ENCODE measurements around the gene MACROD2. TPM values are rescaled to one million over a fixed set of nuclear protein-coding genes. Genes with fewer than 3 reads are reported as not detected.

The MACROD2 gene
- polyA plus RNA-seq, 1 donor from 2014 or later = 23.2 TPM

GRCh38 chr20:15422966-15423365, 1427.7 kb downstream of the MACROD2 start:
- H3K9ac ChIP-seq (ENCODE audit: low read length) = no peak overlapping the region

GRCh38 chr20:15439551-15439950, 1444.2 kb downstream of the MACROD2 start:
- Histone ChIP-seq H3K4me3 (ENCODE audit: low read length) (no peak overlapping the region), H3K4me2 (ENCODE audit: low read length) (no peak overlapping the region)
- TF ChIP-seq SMC3 (conservative IDR thresholded peaks at IDR 0.05; ENCODE audit: poor library complexity) (no peak), REST (IDR thresholded peaks at IDR 0.05; ENCODE audit: borderline replicate concordance) (no peak), POLR2AphosphoS5 (IDR thresholded peaks at IDR 0.05) (no peak), EP300 (conservative IDR thresholded peaks at IDR 0.05; ENCODE audit: poor library complexity, severe bottlenecking) (no peak), EZH2 (IDR thresholded peaks at IDR 0.05; ENCODE audit: borderline replicate concordance, insufficient read depth, low read length, poor library complexity, severe bottlenecking) (no peak), MXI1 (conservative IDR thresholded peaks at IDR 0.05; ENCODE audit: poor library complexity, severe bottlenecking) (no peak)

More at GRCh38 chr20:15422966-15423365, 1427.7 kb downstream of the MACROD2 start:
- Histone ChIP-seq H3K9me3 (ENCODE audit: low read length) (no peaks in the 10 kb centered on the region), H4K20me1 (ENCODE audit: insufficient read depth) (no peaks in the 10 kb centered on the region), H3K36me3 (ENCODE audit: insufficient read depth, low read length) (no peaks in the 10 kb centered on the region), H3K27ac (ENCODE audit: low read length) (no peak overlapping the region), H3K27me3 (ENCODE audit: insufficient read depth, low read depth, low read length) (no peaks in the 10 kb centered on the region), H2AFZ (ENCODE audit: low read depth, low read length) (no peak overlapping the region), H3K9me2 (ENCODE audit: insufficient read depth, low read length) (no peaks in the 10 kb centered on the region), H3F3A (ENCODE audit: insufficient read depth, low read length, poor library complexity, severe bottlenecking) (no peaks in the 10 kb centered on the region), H3K4me2 (ENCODE audit: low read length) (no peak overlapping the region), H3K4me3 (ENCODE audit: low read length) (no peak overlapping the region), H3K79me2 (replicated peaks; ENCODE audit: insufficient read depth, low read length) (no peaks in the 10 kb centered on the region)
- TF ChIP-seq RAD21 (conservative IDR thresholded peaks at IDR 0.05) (no peak), CTCF (IDR thresholded peaks at IDR 0.05; ENCODE audit: poor library complexity, severe bottlenecking) (no peak), EZH2 (IDR thresholded peaks at IDR 0.05; ENCODE audit: borderline replicate concordance, insufficient read depth, low read length, poor library complexity, severe bottlenecking) (no peak), TAF1 (IDR thresholded peaks at IDR 0.05; ENCODE audit: low read depth) (no peak), POLR2AphosphoS5 (IDR thresholded peaks at IDR 0.05) (no peak), EP300 (conservative IDR thresholded peaks at IDR 0.05; ENCODE audit: poor library complexity, severe bottlenecking) (no peak), REST (IDR thresholded peaks at IDR 0.05; ENCODE audit: borderline replicate concordance) (no peak), MXI1 (conservative IDR thresholded peaks at IDR 0.05; ENCODE audit: poor library complexity, severe bottlenecking) (no peak), SMC3 (conservative IDR thresholded peaks at IDR 0.05; ENCODE audit: poor library complexity) (no peak)

More at GRCh38 chr20:15439551-15439950, 1444.2 kb downstream of the MACROD2 start:
- no peak overlapping the region for H3K9ac ChIP-seq (ENCODE audit: low read length)
- no peak overlapping the region for H2AFZ ChIP-seq (ENCODE audit: low read depth, low read length)
- no peaks in the 10 kb centered on the region for H3K9me2 ChIP-seq (ENCODE audit: insufficient read depth, low read length)
- no peaks in the 10 kb centered on the region for H3F3A ChIP-seq (ENCODE audit: insufficient read depth, low read length, poor library complexity, severe bottlenecking)
- no peak overlapping the region for H3K27ac ChIP-seq (ENCODE audit: low read length)
- H3K79me2 ChIP-seq (replicated peaks; ENCODE audit: insufficient read depth, low read length) = no peaks in the 10 kb centered on the region
- no peaks in the 10 kb centered on the region for H4K20me1 ChIP-seq (ENCODE audit: insufficient read depth)
- H3K36me3 ChIP-seq (ENCODE audit: insufficient read depth, low read length) = no peaks in the 10 kb centered on the region
- H3K9me3 ChIP-seq (ENCODE audit: low read length) = peaks cover 4% of the 10 kb centered on the region
- no peaks in the 10 kb centered on the region for H3K27me3 ChIP-seq (ENCODE audit: insufficient read depth, low read depth, low read length)
